WTC11 (cell line): ENCODE results near the gene PSMD3. TPM values are rescaled to one million over a fixed set of nuclear protein-coding genes. Genes with fewer than 3 reads are reported as not detected.

Source experiments
- ATAC-seq: fragments of 200-7000 bp; cut with Tn5 transposase; 2 replicates; pipeline ENCODE4 v1.10.0; 2021; ENCODE audit warnings: mild to moderate bottlenecking, moderate library complexity
- CTCF ChIA-PET: fragments of 300-600 bp; sonication (Branson Sonifier 250); formaldehyde crosslinking; loops from one replicate; lab custom pipeline; 2021; ENCODE audit warnings: antibody characterized with exemption; lab: Charles Lee
- POLR2A ChIA-PET: fragments of 350-600 bp; sonication (Branson Sonifier 250); formaldehyde crosslinking; loops from one replicate; lab custom pipeline; 2021; ENCODE audit warnings: antibody characterized with exemption; lab: Charles Lee
- DNase-seq: peaks from one replicate; pipeline ENCODE4 v3.0.0; 2021; ENCODE audit warnings: low spot score
- H3K27ac Mint-ChIP-seq: 2 replicates; pipeline ENCODE4 v1.8.0; 2021; ENCODE audit warnings: mixed read lengths
- H3K27me3 Mint-ChIP-seq: 2 replicates; pipeline ENCODE4 v1.8.0; 2021; ENCODE audit warnings: low read depth, mild to moderate bottlenecking, moderate library complexity, mixed read lengths
- H3K36me3 Mint-ChIP-seq: 2 replicates; pipeline ENCODE4 v1.8.0; 2021; ENCODE audit warnings: mixed read lengths
- H3K4me1 Mint-ChIP-seq: 2 replicates; pipeline ENCODE4 v1.8.0; 2022; ENCODE audit warnings: mixed read lengths
- H3K4me3 Mint-ChIP-seq: 2 replicates; pipeline ENCODE4 v1.8.0; 2021; ENCODE audit warnings: mild to moderate bottlenecking, moderate library complexity, mixed read lengths
- H3K9me3 Mint-ChIP-seq: 2 replicates; pipeline ENCODE4 v1.8.0; 2021; ENCODE audit warnings: mixed read lengths
- ATF3 ChIP-seq: sonication (generic); formaldehyde crosslinking; conservative IDR thresholded peaks from 2 replicates; pipeline ENCODE4 v1.8.1; 2022; ENCODE audit warnings: mild to moderate bottlenecking, missing genetic modification reagents
- CBFB ChIP-seq: sonication (generic); formaldehyde crosslinking; IDR thresholded peaks from 2 replicates; pipeline ENCODE4 v1.8.1; 2022; ENCODE audit warnings: mild to moderate bottlenecking, low read depth, missing genetic modification reagents
- ELF4 ChIP-seq: sonication (generic); formaldehyde crosslinking; IDR thresholded peaks from 2 replicates; pipeline ENCODE4 v1.8.1; 2022; ENCODE audit warnings: low read depth, mild to moderate bottlenecking, moderate library complexity, missing genetic modification reagents
- ESRRA ChIP-seq: sonication (generic); formaldehyde crosslinking; IDR thresholded peaks from 2 replicates; pipeline ENCODE4 v1.8.1; 2022; ENCODE audit warnings: mild to moderate bottlenecking, missing genetic modification reagents, borderline replicate concordance
- FOXJ3 ChIP-seq: sonication (generic); formaldehyde crosslinking; IDR thresholded peaks from 2 replicates; pipeline ENCODE4 v1.9.0; 2021; ENCODE audit warnings: missing genetic modification reagents, mild to moderate bottlenecking, borderline replicate concordance
- GRHL2 ChIP-seq: fragments of 250-450 bp; sonication (Bioruptor Pico); IDR thresholded peaks from 2 replicates; pipeline ENCODE4 v1.8.0; 2022; ENCODE audit warnings: mild to moderate bottlenecking, moderate library complexity; ENCODE audit not compliant: insufficient replicate concordance, severe bottlenecking
- HMGXB4 ChIP-seq: sonication (generic); formaldehyde crosslinking; IDR thresholded peaks from 2 replicates; pipeline ENCODE4 v1.8.1; 2023; ENCODE audit warnings: mild to moderate bottlenecking, moderate library complexity, missing genetic modification reagents
- JUN ChIP-seq: sonication (generic); formaldehyde crosslinking; IDR thresholded peaks from 2 replicates; pipeline ENCODE4 v1.8.0; 2023; ENCODE audit warnings: mild to moderate bottlenecking, missing genetic modification reagents
- NFYB ChIP-seq: sonication (generic); formaldehyde crosslinking; conservative IDR thresholded peaks from 2 replicates; pipeline ENCODE4 v1.8.0; 2022; ENCODE audit warnings: low read depth, missing genetic modification reagents
- NR1H2 ChIP-seq: sonication (generic); formaldehyde crosslinking; IDR thresholded peaks from 2 replicates; pipeline ENCODE4 v1.9.0; 2021; ENCODE audit warnings: mild to moderate bottlenecking, moderate library complexity, missing genetic modification reagents
- PREB ChIP-seq: sonication (generic); formaldehyde crosslinking; IDR thresholded peaks from 2 replicates; pipeline ENCODE4 v1.8.1; 2022; ENCODE audit warnings: mild to moderate bottlenecking, missing genetic modification reagents, moderate library complexity, borderline replicate concordance
- RORB ChIP-seq: fragments of 250-450 bp; sonication (Bioruptor Pico); IDR thresholded peaks from 2 replicates; pipeline ENCODE4 v1.9.0; 2021; ENCODE audit warnings: mild to moderate bottlenecking
- TEAD1 ChIP-seq: sonication (generic); formaldehyde crosslinking; IDR thresholded peaks from 2 replicates; pipeline ENCODE4 v1.8.0; 2022; ENCODE audit warnings: mild to moderate bottlenecking, missing genetic modification reagents
- ZBTB43 ChIP-seq: sonication (generic); formaldehyde crosslinking; IDR thresholded peaks from 2 replicates; pipeline ENCODE4 v1.8.1; 2023; ENCODE audit warnings: mild to moderate bottlenecking, missing genetic modification reagents
- ZNF121 ChIP-seq: sonication (generic); formaldehyde crosslinking; IDR thresholded peaks from 2 replicates; pipeline ENCODE4 v1.8.0; 2023; ENCODE audit warnings: missing genetic modification reagents
- ZNF532 ChIP-seq: fragments of 250-450 bp; sonication (Bioruptor Pico); IDR thresholded peaks from 2 replicates; pipeline ENCODE4 v1.9.0; 2021; ENCODE audit warnings: mild to moderate bottlenecking, borderline replicate concordance
- ZNF671 ChIP-seq: fragments of 250-450 bp; sonication (Bioruptor Pico); IDR thresholded peaks from 2 replicates; pipeline ENCODE4 v1.8.0; 2021; ENCODE audit warnings: mild to moderate bottlenecking
- ZSCAN18 ChIP-seq: fragments of 250-450 bp; sonication (Bioruptor Pico); IDR thresholded peaks from 2 replicates; pipeline ENCODE4 v2.1.2; 2022; ENCODE audit warnings: mild to moderate bottlenecking, moderate library complexity
- total RNA-seq: library from RNA; stranded (reverse); gene quantifications from 3 replicates; pipeline ENCODE4 v1.2.3, GENCODE V29; 2021

PSMD3 gene
- total RNA-seq, 1 experiment from 2014 or later = 190 TPM

GRCh38 chr17:39943702-39944392 is 36.8 kb upstream of the PSMD3 start:
- ATAC-seq = no peak
- Mint-ChIP-seq H3K9me3 (no peaks in the 10 kb centered on the region), H3K27ac (no peak overlapping the region), H3K36me3 (no peaks in the 10 kb centered on the region), H3K4me3 (no peak overlapping the region), H3K4me1 (peaks cover 11% of the 10 kb centered on the region), H3K27me3 (peaks cover 4% of the 10 kb centered on the region; the same call in 1 of the 2 replicates)
- no peak for TF ChIP-seq NR1H2 (CRISPR knock-in tag)
- no peak for TF ChIP-seq GRHL2 (CRISPR knock-in tag)
- TF ChIP-seq ZNF121 (CRISPR knock-in tag) = no peak
- TF ChIP-seq JUN = no peak
- TF ChIP-seq FOXJ3 (CRISPR knock-in tag) = no peak
- no peak for TF ChIP-seq ELF4 (CRISPR knock-in tag)
- POLR2A ChIA-PET = no interaction called here
- CTCF ChIA-PET = no interaction called here
- DNase-seq = no peak

GRCh38 chr17:39944393-39944711 is 36.3 kb upstream of the PSMD3 start:
- Mint-ChIP-seq H3K27me3 (peaks cover 4% of the 10 kb centered on the region; the same call in 1 of the 2 replicates), H3K36me3 (no peaks in the 10 kb centered on the region), H3K9me3 (no peaks in the 10 kb centered on the region), H3K4me3 (no peak overlapping the region), H3K27ac (no peak overlapping the region)
- POLR2A ChIA-PET = no interaction called here
- CTCF ChIA-PET = no interaction called here
- ATAC-seq = no peak
- no peak for DNase-seq
- TF ChIP-seq ESRRA (CRISPR knock-in tag) (no peak), CBFB (CRISPR knock-in tag) (no peak), PREB (CRISPR knock-in tag) (no peak), TEAD1 (no peak), NFYB (CRISPR knock-in tag) (no peak), RORB (CRISPR knock-in tag) (no peak), ZNF671 (CRISPR knock-in tag) (no peak), HMGXB4 (no peak)
- TF ChIP-seq, all 79 proteins: peak for 0
- peaks cover 11% of the 10 kb centered on the region for H3K4me1 Mint-ChIP-seq

GRCh38 chr17:39946551-39947330 is 33.9 kb upstream of the PSMD3 start:
- H3K4me1 Mint-ChIP-seq = peaks cover 11% of the 10 kb centered on the region
- no peak overlapping the region for H3K4me3 Mint-ChIP-seq
- H3K27me3 Mint-ChIP-seq = peaks cover 14% of the 10 kb centered on the region
- H3K9me3 Mint-ChIP-seq = no peaks in the 10 kb centered on the region
- H3K27ac Mint-ChIP-seq = no peak overlapping the region
- ATAC-seq (peak; percentile 21), DNase-seq (no peak)
- no peaks in the 10 kb centered on the region for H3K36me3 Mint-ChIP-seq
- ChIA-PET CTCF (interaction anchor here (0.5 to 2.6 kb wide), 5 partner anchors 12 to 186 kb away, joined by 3 to 7 read pairs (median 3); no protein-coding TSS in a partner anchor), POLR2A (interaction anchor here (0.6 kb wide), 1 partner anchor 71 kb away, joined by 8 read pairs; no protein-coding TSS in a partner anchor)
- no peak for TF ChIP-seq ZNF532 (CRISPR knock-in tag)
- no peak for TF ChIP-seq ZSCAN18 (CRISPR knock-in tag)
- no peak for TF ChIP-seq NFYB (CRISPR knock-in tag)
- TF ChIP-seq TEAD1 = no peak
- no peak for TF ChIP-seq ZBTB43 (CRISPR knock-in tag)
- no peak for TF ChIP-seq ATF3 (CRISPR knock-in tag)
